GM19438 (cell line): ENCODE measurements around the gene SH2D7.

Source experiments
- ATAC-seq: cut with Tn5 transposase; IDR thresholded peaks from one replicate; pipeline ENCODE4 v1.9.1; 2021; ENCODE audit warnings: low read depth; ENCODE audit not compliant: unreplicated experiment

SH2D7 gene

GRCh38 chr15:78101423-78102105 lies 9.2 kb downstream of the SH2D7 start:
- no peak for ATAC-seq

GRCh38 chr15:78102211-78102610 lies 9.8 kb downstream of the SH2D7 start:
- ATAC-seq, result no peak

- no peak for ATAC-seq
Observed at GRCh38 chr15:78102741-78103140, 10.4 kb downstream of the SH2D7 start.

GRCh38 chr15:78103406-78104118 lies 11.2 kb downstream of the SH2D7 start:
- ATAC-seq, result peak; percentile 85

- peak; percentile 12 for ATAC-seq
Observed at GRCh38 chr15:78104119-78104479, 11.7 kb downstream of the SH2D7 start.

- no peak for ATAC-seq
Observed at GRCh38 chr15:78104566-78105475, 12.5 kb downstream of the SH2D7 start.

GRCh38 chr15:78105476-78106241 lies 13.3 kb downstream of the SH2D7 start:
- ATAC-seq, result no peak

GRCh38 chr15:78107471-78107870 lies 15.1 kb downstream of the SH2D7 start:
- ATAC-seq, result no peak

- no peak for ATAC-seq
Observed at GRCh38 chr15:78108300-78109084, 16.1 kb downstream of the SH2D7 start.

- no peak for ATAC-seq
Observed at GRCh38 chr15:78109156-78109555, 16.8 kb downstream of the SH2D7 start.

GRCh38 chr15:78110096-78110495 lies 17.7 kb downstream of the SH2D7 start:
- no peak for ATAC-seq

GRCh38 chr15:78110916-78111475 lies 18.6 kb downstream of the SH2D7 start:
- ATAC-seq, result no peak

- no peak for ATAC-seq
Observed at GRCh38 chr15:78111788-78112187, 19.4 kb downstream of the SH2D7 start.

- no peak for ATAC-seq
Observed at GRCh38 chr15:78112551-78112950, 20.2 kb downstream of the SH2D7 start.

GRCh38 chr15:78120523-78120922 lies 28.2 kb downstream of the SH2D7 start:
- ATAC-seq, result no peak

GRCh38 chr15:78125267-78125666 lies 32.9 kb downstream of the SH2D7 start:
- ATAC-seq, result no peak

- no peak for ATAC-seq
Observed at GRCh38 chr15:78127882-78128281, 35.5 kb downstream of the SH2D7 start.

- ATAC-seq, result no peak
Observed at GRCh38 chr15:78129077-78129750, 36.9 kb downstream of the SH2D7 start.

- ATAC-seq, result no peak
Observed at GRCh38 chr15:78129751-78130287, 37.5 kb downstream of the SH2D7 start.
